ENCODE results near the gene PTPRN2. TPM values are rescaled to one million over a fixed set of nuclear protein-coding genes. Genes with fewer than 3 reads are reported as not detected.

The PTPRN2 gene
- total and polyA plus RNA-seq, 2 of the 13 experiments (the other 11 are each of a cell fraction or from before 2014, with no cell fraction given): 2.5 to 24.2 TPM

GRCh38 chr7:158143196-158144120, 444.2 kb downstream of the PTPRN2 start (continued):
- TF ChIP-seq ZNF276 (CRISPR knock-in tag; IDR thresholded peaks at IDR 0.05; ENCODE audit: low read depth) (no peak), ZNF326 (CRISPR knock-in tag; IDR thresholded peaks at IDR 0.05; ENCODE audit: borderline replicate concordance) (no peak), ZFY (CRISPR knock-in tag; IDR thresholded peaks at IDR 0.05) (0 out of 2 replicates have a peak, but pooled peaks have one; percentile 37), ZNF547 (CRISPR knock-in tag; IDR thresholded peaks at IDR 0.05) (no peak), CBX2 (IDR thresholded peaks at IDR 0.05; ENCODE audit: low read depth, low read length) (no peak), CBX2 (CRISPR knock-in tag; IDR thresholded peaks at IDR 0.05; ENCODE audit: low read depth) (no peak), MED1 (CRISPR knock-in tag; IDR thresholded peaks at IDR 0.05) (peak; percentile 58), HNF4G (IDR thresholded peaks at IDR 0.05; ENCODE audit: borderline replicate concordance, low read depth, low read length) (peak; percentile 78; the same call in 1 of the 2 replicates), HNF4G (CRISPR knock-in tag; IDR thresholded peaks at IDR 0.05; ENCODE audit: borderline replicate concordance, low read depth) (peak; percentile 83), HOXD1 (CRISPR knock-in tag; IDR thresholded peaks at IDR 0.05) (no peak), ELF1 (CRISPR knock-in tag; IDR thresholded peaks at IDR 0.05) (no peak), ZNF354B (CRISPR knock-in tag; IDR thresholded peaks at IDR 0.05) (no peak), FOXM1 (CRISPR knock-in tag; IDR thresholded peaks at IDR 0.05) (no peak), ZNF24 (IDR thresholded peaks at IDR 0.05) (no peak), U2AF2 (IDR thresholded peaks at IDR 0.05; ENCODE audit: low read depth, low read length) (no peak), JUNB (CRISPR knock-in tag; IDR thresholded peaks at IDR 0.05; ENCODE audit: borderline replicate concordance) (no peak), SAP130 (CRISPR knock-in tag; IDR thresholded peaks at IDR 0.05; ENCODE audit: low read depth) (0 out of 2 replicates have a peak, but pooled peaks have one; percentile 18), TEF (CRISPR knock-in tag; IDR thresholded peaks at IDR 0.05) (no peak), ZNF468 (CRISPR knock-in tag; IDR thresholded peaks at IDR 0.05) (no peak), SAFB2 (CRISPR knock-in tag; IDR thresholded peaks at IDR 0.05; ENCODE audit: borderline replicate concordance, low read depth) (no peak), SNAPC5 (CRISPR knock-in tag; IDR thresholded peaks at IDR 0.05; ENCODE audit: borderline replicate concordance) (no peak)
